Panc1 (cell line): Measurements from ENCODE around the gene MTUS2.

Source experiments
- CTCF ChIP-seq: fragments of 450-650 bp; IDR thresholded peaks from 2 replicates; pipeline ENCODE4 v1.5.1; 2017; ENCODE audit warnings: mild to moderate bottlenecking
- REST ChIP-seq, 2 experiments: IDR thresholded peaks; 2 replicates each; pipeline ENCODE4 v1.6.1; 2011 to 2012; ENCODE audit warnings: low read depth in 2 of 2, control low read depth in 1 of 2, low read length in 1 of 2, mild to moderate bottlenecking in 1 of 2, moderate library complexity in 1 of 2; ENCODE audit not compliant: insufficient read depth in 1 of 2
- SIN3A ChIP-seq: IDR thresholded peaks from 2 replicates; pipeline ENCODE4 v1.6.1; 2012; ENCODE audit warnings: low read depth, mild to moderate bottlenecking, low read length, moderate library complexity, borderline replicate concordance; ENCODE audit not compliant: insufficient read depth
- TCF7L2 ChIP-seq: IDR thresholded peaks from 2 replicates; pipeline ENCODE4 v1.6.1; 2011; ENCODE audit warnings: mild to moderate bottlenecking, low read depth, low read length, inconsistent platforms

- no peak for TF ChIP-seq CTCF
- TF ChIP-seq TCF7L2: no peak
- no peak for TF ChIP-seq REST (IDR thresholded peaks at IDR 0.05; ENCODE audit: insufficient read depth in 1 of 2, low read depth in 2 of 2, low read length in 1 of 2)
- TF ChIP-seq SIN3A: no peak
These were observed 230.6 kb downstream of the MTUS2 start for GRCh38 chr13:29050719-29051118.
